ENCODE measurements around the gene KIF4B.
"Not testable (repeated sequence)": the region's sequence is repeated elsewhere in the genome, so short reads cannot be mapped to it uniquely, and the experiment has no call there.

The KIF4B gene

GRCh38 chr5:155006265-155006664, 7.3 kb upstream of the KIF4B start:
- DNase-seq, result not testable (repeated sequence)

DNA sequence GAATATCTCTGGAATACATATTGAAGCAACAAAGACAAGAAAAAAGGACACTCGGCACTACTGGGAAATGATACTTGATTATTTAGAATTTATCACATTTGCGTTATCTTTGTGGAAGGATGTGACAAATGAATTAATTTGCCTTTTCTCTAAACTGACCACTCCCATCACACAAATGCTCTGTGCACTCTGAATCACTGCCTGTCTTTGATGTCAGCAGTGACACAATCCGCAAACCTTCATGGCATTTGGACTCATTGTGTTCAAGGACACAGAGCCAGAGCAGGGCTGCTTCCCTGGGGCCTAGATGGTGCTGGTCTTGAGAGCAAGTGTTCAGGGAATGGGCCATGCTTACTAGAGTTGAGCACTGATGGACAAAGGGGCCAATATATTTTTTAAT, 4.9 kb upstream of the KIF4B start:
- no peak for DNase-seq

DNA sequence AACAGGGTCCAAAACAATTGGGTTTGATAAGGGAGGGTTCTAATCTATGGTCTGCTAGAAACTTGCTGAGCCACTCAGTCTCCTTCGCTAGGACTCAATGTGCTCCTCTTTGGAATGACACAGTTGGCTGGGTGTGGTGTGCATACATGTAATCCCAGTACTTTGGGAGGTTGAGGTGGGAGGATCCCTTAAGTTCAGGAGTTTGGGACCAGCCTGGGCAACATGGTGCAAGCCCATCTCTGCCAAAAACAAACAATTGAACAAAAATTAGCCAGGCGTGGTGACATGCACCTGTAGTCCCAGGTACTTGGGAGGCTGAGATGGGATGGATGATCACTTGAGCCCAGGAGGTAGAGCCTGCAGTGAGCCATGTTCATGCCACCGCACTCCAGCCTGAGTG, 2.7 kb upstream of the KIF4B start:
- DNase-seq, result no peak

DNA sequence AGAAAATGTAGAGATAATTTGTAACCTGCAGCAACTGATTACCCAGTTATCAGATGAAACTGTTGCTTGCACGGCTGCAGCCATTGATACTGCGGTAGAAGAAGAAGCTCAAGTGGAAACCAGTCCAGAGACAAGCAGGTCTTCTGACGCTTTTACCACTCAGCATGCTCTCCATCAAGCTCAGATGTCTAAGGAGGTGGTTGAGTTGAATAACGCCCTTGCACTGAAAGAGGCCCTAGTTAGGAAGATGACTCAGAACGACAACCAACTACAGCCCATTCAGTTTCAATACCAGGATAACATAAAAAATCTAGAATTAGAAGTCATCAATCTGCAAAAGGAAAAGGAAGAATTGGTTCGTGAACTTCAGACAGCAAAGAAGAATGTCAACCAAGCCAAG, 1.7 kb downstream of the KIF4B start:
- DNase-seq, result no peak

DNA sequence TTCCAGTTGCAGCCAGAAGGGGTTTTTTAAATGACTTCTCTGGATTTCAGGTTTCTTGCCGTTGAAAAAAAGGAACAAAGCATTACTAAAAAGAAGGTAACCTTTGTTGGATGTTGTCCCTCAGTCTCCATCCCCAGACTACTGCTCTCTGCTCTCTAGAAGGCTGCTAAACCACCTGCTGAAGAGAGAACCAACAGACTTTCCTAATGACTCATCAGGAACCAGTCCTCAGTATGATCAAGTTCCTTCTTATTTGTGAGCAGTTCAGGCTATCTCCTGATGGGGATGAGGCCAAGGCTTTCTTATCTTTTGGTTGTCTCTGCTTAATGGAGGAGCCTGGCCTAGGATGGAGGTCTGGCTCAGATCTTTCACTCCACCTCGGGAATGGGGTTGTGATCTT, 4.1 kb downstream of the KIF4B start:
- no peak for DNase-seq

- no peak for DNase-seq
Observed at GRCh38 chr5:155019601-155020226, 6.2 kb downstream of the KIF4B start.

- DNase-seq, result no peak
Observed at GRCh38 chr5:155021842-155022241, 8.3 kb downstream of the KIF4B start.

DNA sequence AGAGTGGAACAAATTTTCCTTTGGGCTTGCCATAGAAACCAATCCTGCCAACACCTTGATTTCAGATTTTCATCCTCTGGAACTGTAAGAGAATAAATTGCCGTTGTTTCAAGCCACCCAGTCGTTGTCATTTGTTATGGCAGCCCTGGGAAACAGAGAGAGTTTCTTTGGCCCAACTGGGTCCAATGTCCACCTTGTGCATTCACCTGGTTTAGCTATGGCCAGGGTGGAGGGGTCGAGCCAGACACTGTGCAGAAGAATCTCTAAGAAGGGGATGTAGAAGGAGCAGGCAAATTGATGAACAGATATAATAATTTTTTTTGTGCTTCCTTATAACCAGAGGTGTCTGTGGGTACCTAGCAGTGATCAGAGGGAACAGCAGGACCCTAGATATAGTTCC, 9.8 kb downstream of the KIF4B start:
- no peak for DNase-seq

DNA sequence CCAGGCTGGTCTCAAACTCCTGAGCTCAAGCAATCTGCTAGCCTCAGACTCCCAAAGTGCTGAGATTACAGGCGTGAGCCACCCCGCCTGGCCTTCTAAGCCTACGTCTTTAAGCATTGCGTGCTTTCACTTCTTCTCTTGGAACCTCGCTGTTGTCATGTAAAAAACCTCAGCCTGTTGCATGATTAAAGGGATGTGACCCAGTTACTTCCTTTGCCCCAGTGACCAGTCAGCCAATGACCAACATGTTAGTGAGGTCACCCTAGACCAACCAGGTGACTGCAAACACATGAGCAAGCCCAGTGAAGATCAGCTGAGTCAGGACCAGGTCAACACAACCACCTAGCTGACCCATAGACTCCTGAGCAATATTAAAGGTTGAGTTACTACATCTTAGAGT, 10.5 kb downstream of the KIF4B start:
- DNase-seq, result no peak

- DNase-seq, result no peak
Observed at GRCh38 chr5:155025895-155026294, 12.3 kb downstream of the KIF4B start.

- DNase-seq, result no peak
Observed at GRCh38 chr5:155027993-155028629, 14.6 kb downstream of the KIF4B start.

DNA sequence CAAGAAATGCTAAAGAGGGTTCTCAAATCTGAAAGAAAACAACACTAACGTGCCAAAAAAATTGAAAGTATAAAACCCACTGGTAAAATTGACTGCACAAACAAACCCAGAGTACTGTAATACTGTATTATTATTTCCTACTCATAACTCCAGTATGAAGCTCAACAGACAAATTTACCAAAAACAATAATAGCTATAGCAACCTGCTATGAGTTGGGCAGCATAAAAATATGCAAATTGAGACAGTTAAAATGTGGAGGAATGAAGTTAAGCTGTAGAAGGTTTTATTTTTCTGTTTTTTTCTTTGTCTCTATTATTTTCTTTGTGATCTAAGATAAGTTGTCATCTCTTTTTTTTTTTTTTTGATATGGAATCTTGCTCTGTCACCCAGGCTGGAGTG, 15.7 kb downstream of the KIF4B start:
- no peak for DNase-seq

GRCh38 chr5:155034145-155034744, 20.7 kb downstream of the KIF4B start:
- not testable (repeated sequence) for DNase-seq

- not testable (repeated sequence) for DNase-seq
Observed at GRCh38 chr5:155035087-155035486, 21.5 kb downstream of the KIF4B start.

DNA sequence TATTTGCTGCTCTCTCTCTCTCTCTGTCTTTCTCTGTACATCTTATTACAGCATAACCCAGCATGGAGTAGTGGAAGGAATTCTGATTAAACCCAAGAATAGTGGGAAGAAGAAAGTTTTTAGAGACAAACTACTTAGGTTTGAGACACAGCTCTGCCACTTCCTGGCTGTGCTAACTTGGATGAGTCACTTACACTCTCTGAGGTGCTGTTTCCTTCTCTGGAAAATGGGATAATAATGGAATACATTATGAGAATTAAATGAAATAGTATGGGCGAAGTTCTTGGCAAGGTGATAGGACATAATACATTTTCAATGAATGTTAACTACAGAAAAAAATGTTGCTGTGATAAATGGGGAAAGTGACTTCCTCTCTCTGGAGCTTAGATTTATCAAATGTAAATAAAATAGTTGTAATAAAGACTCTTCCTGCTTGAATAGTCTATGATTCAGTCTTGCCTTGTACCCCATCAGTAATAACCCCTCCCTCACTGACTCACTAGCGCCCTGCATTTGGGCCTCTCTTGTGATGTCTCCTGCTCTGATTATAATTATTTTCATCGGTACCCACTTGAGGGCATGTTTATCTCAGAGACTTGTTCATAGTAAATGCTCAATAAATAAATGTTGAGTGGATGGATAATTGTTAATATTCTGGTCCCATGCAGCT, 27.6 kb downstream of the KIF4B start:
- DNase-seq, result no peak

- no peak for DNase-seq
Observed at GRCh38 chr5:155044591-155044990, 31.0 kb downstream of the KIF4B start.

GRCh38 chr5:155046591-155046990, 33.0 kb downstream of the KIF4B start:
- DNase-seq, result no peak

GRCh38 chr5:155047818-155048217, 34.3 kb downstream of the KIF4B start:
- no peak for DNase-seq

DNA sequence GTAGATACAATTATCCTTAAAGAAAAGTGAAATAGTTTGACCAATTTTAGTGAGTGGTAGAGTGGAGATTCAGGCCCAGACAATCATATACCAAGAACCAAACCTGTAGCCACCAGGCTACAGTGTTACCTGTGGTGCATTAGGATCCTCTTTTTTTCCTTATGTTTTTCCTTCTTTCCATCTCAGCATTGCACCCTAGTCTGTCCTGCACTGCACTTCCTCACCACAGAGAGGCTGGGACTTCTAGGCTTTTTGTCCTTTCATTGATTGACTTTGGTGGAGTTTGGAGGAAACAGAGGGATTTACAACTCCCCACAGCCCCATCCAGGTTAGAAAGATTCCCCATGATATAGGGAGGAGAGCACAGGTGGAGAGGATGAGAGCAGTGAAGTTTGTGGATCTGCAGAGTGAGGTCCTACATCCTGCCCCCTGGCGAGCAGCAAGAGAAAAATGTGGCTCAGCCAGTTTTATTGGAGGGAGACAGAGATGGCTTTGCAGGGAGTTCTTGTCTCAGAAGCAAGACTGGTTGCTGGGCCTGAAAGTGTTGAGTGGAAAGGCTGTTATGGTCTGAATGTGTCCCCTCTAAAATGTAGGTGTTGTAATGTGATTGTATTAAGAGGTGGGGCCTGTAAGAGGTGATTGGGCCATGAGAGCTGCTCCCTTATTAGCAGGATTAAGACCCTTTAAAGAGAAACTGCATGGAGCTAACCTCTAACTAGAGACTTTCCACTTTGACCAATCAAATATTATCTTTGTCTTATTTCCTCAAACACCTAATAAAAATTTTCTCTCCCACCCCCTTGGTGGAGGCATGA, 36.2 kb downstream of the KIF4B start:
- DNase-seq, result no peak

DNA sequence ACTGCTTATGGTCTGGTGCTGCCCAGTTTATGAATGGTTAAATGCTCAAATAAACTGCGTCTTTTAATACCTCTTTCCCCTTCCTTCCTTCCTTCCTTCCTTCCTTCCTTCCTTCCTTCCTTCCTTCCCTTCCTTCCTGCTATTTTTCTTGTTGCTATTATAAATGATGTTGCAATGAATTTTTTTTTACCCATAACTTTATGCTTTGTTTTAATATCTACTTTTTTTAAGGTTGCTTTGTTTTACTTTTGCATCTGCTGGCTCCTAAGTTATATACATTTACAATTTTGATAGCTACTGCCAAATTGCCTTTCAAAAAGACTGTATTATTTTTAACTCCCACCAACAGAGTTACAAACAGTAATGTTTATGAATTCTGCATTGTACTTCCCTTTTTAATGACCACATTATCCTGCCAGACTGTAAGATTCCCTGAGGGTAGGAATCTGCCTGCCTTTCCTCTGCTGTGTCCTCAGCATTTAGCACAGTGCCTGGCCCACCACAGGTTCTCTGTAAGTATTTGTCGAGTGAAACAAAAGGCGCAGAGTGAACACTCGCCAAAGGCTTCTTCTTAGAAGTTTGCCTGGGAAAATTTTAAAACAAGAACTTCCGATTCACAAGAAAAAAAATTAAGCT, 36.9 kb downstream of the KIF4B start:
- no peak for DNase-seq

DNA sequence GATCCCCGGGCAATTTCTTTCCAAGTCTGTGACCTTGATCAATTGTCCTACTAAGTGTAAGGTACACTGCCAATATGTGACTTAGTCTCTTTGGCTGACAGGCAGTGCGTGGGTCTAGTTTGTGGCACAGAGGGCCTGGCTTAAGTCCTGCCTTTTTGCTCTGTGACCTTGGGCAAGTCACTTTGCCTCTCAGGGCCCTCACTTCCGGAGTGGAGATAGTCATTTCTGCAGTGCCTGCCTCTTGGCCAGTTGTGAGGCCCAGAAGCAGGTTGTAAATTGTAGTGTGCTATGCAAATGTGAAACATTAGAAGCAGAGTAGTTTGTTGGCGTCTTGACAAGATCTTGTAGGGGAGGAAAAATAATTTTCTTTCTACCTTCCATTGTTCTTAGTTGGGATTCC, 39.0 kb downstream of the KIF4B start:
- DNase-seq, result no peak

- no peak for DNase-seq
Observed at GRCh38 chr5:155053501-155053900, 39.9 kb downstream of the KIF4B start.

All from CD4-positive, alpha-beta T cell treated with Interleukin-4 for 1 hour (primary cell).